Activated CD8-positive, alpha-beta memory T cell treated with anti-CD3 and anti-CD28 coated beads, Interleukin-2, amount 50 U/mL, for 24 hours (primary cell): ENCODE data around the gene HSP90AB1.

ENCODE experiments used
- DNase-seq: peaks from one replicate; pipeline ENCODE4 v3.0.0-alpha.2; 2020; ENCODE audit errors: extremely low read depth

Gene HSP90AB1

DNA sequence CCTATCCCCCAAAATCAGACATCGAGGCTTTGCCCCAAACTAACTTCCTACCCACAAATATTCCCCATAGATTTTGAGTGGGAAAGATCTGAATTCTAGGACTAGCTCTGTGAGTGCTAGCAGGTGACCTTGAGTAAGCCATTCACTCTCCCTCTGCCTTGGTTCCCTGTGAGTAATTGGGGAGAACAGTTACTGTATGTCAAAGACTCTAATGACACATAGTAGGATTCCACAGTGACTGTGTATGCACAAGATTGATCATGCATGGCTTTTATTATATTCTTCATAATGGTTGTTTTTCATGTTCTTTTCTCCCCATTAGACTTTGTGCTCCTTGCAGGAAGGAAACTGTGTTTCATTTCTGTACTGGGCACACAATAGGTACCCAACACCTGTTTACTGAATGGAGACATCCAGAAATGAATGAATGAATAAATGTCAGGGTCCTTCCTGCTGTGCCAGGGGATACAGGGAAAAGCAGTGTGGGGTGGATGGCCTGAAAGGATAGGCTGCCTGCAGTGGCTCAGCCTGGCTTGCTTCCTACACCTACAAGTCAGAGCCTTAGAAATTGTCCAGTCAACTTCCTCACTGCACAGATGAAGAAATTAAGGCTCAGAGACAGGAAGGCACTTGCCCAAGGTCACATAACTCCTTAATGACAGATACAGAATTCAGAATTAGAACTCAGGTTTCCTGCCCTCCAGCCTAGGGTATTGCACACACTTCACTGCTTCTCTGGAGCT is 22.4 kb downstream of the HSP90AB1 start:
- no peak for DNase-seq

- no peak for DNase-seq
Measured at GRCh38 chr6:44269921-44270525, 23.1 kb downstream of the HSP90AB1 start, which contains the start of gene TMEM151B. TMEM151B (plus strand) TSS chr6:44270450; CDS start chr6:44270743, 293 bp downstream.

DNA sequence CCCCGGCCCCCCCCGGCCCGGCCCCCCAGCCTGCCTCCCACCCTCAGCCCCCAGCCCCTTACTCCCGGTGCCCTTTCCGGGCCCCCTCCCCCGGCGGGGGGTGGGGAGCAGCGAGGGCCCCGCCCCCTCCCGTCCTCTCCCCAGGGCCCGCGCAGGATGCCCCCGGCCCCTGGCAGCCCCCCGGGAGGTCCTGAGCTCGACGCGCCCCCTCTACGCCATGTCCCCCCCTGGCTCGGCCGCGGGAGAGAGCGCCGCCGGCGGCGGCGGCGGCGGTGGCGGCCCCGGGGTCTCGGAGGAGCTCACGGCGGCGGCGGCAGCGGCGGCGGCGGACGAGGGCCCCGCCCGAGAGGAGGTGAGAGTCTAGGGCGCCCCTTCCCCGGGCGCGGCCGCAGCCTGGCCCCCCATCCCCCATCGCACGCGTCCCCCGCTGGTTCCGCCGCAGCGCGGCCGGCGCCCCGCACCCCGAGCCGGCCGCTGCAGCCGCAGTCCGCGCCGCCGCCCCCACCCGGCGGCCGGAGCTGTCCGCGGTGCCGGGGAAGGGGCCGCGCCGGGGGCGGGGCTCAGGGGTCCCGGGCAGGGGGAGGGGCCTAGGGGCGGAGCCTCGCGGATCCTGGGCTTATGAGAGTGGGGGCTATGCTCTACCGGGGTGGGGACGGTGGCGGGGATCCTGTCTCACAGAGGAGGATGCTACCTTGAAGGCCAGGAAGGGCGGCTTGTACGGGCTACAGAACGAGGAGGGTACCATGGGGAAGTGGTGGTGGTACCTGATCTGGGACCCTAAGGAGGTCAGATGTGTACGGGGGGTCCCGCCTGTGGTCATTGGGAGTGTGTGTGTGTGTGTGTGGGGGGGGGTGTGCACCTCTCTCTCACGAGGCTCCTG is 23.9 kb downstream of the HSP90AB1 start:
- no peak for DNase-seq

GRCh38 chr6:44271406-44271723 is 24.5 kb downstream of the HSP90AB1 start:
- no peak for DNase-seq

DNA sequence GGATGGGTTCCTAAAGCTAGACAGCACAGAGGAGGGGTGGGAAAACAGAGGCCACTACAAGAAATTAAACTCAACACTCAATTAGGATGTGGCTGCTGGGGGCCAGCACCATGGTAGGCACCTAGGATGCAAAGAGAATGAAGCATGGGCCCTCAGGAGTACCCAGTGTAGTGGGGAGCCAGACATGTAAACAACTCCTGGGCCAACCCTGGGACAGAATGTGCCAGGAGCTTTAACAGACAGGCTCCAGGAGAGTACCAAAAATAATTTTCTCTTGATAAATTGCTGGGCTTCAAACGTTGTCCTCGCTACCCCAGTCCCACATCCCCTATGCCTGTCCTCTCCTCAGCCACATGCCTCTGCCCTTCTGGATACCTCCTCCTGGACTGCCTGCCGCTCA is 25.0 kb downstream of the HSP90AB1 start:
- DNase-seq, result no peak

DNA sequence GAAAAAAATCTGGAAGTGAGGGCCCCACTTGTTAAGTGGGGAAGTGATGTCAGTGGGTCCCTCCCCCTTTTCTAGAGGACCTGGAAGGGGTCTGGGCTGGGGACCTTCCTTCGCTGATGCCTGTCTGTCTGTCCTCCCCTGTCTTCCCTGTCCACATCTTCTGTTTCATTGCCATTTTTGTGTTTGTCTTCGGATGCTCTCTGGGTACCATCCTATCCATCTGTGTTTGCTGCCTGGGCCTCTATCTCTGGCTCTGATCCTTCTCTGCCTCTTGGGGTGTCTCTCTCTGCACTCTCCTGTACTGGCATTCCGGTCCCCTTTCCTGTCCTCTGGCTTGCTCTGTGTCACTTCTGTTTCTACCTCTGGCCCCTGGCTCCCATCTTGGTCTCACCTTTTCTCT is 25.6 kb downstream of the HSP90AB1 start:
- no peak for DNase-seq

DNA sequence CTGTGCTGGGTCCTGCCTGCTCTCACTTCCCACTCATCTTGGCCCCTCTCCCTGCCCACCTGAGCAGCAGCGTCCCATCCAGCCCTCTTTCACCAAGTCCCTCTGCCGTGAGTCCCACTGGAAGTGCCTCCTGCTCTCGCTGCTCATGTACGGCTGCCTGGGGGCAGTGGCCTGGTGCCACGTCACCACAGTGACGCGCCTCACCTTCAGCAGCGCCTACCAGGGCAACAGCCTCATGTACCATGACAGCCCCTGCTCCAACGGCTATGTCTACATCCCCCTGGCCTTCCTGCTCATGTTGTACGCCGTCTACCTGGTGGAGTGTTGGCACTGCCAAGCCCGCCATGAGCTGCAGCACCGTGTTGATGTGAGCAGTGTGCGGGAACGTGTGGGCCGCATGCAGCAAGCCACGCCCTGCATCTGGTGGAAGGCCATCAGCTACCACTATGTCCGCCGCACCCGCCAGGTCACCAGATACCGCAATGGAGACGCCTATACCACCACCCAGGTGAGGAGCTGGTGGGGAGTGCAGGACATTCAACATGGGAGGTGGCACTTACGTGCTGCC is 26.2 kb downstream of the HSP90AB1 start:
- no peak for DNase-seq

- DNase-seq, result no peak
Measured at GRCh38 chr6:44273617-44274016, 26.7 kb downstream of the HSP90AB1 start.

DNA sequence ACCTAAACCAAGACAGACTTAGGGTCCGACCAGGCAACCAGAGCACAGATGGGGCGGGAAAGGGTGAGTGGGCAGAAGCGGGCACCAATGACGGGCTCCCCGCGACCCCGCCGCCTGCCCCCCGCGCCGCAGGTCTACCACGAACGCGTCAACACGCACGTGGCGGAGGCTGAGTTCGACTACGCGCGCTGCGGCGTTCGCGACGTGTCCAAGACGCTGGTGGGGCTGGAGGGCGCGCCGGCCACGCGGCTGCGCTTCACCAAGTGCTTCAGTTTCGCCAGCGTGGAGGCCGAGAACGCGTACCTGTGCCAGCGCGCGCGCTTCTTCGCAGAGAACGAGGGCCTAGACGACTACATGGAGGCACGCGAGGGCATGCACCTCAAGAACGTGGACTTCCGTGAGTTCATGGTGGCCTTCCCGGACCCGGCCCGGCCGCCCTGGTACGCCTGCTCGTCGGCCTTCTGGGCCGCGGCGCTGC is 28.4 kb downstream of the HSP90AB1 start:
- DNase-seq, result no peak

- DNase-seq, result no peak
Measured at GRCh38 chr6:44275749-44276648, 29.1 kb downstream of the HSP90AB1 start.

DNA sequence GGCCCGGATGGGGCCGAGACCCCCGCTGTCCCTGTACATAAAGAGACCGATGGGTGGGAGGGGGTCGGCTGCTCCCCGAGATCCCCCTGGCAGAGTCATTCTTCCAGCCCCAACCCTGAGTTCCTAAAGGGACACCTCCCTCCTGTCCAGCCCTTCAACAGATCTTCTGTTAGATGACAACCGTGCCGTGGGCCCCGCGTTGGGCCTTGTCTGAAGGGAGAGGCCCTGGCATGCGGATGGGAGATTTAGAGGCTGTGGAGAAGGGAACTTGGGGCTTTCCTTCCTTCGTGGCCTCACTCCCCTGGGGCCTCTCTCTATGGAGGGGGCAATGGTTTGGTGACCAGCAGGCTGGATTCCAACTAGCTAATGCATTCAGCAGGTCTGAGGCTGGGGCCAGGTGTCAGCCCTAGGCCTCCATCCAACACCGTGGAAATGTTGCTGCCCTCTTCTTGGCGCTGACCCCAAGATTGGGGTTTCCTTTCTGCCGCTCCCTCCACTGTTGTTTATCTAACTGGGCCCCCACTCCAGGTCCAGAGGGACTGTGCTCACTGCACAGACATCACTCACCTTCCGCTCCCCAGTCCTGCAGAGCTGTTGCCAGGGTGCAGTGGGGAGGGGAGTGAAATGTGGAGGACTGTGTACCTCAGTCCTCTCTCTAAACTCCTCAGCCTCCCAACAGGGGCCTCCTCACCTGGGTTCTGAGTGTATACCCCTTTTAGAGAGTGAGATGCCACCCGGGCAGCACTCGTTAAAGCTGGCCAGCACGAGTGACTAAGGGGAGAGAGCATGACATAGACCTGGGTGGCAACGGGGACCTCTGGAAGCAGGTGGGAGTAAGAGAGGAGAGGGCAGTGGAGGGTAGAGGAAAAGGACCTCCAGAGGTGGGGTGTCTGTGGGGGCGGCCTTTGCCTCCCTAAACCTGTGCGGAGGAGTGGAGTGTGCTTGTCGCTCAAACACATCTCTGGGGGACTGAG is 30.1 kb downstream of the HSP90AB1 start:
- no peak for DNase-seq

DNA sequence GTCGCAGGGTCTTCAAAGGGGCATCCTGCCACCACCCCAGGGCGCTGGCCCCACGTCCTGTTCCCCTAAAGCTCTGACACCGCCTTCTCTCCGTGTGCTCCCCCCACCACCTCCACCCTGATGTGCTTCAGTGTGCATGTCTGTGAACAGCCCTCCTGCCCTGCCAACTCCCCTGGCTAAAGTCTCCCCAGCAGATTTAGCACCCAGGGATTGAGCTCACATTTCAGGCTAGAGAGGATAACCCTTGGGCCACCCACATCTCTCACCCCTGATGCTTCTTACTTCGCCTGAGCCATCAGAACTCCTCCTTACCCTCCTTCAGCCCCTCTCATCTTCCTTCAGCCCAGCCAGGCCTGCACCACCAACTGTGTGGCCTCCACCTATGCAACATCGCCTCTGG is 30.9 kb downstream of the HSP90AB1 start:
- no peak for DNase-seq

- DNase-seq, result no peak
Measured at GRCh38 chr6:44278315-44278714, 31.4 kb downstream of the HSP90AB1 start.

GRCh38 chr6:44278774-44279697 is 32.1 kb downstream of the HSP90AB1 start:
- DNase-seq, result no peak

DNA sequence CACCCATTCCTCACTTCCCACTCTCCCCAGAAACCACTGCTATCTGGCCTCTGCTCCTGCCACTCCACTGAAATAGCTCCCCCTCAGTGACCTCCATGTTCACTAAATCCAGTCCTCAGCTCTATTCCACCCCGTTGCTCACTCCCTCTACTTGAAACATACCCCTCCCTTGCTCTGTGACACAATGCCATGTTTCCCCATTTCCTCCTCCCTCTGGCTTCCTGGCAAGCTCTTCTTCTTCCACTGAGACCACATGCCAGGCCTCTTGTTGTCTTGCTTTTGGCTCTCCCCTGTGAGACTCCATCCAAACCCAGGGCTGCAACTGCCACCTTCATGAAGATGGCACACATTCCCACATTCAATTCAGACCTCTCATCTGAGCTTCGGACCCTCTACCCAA is 37.2 kb downstream of the HSP90AB1 start:
- DNase-seq, result no peak

DNA sequence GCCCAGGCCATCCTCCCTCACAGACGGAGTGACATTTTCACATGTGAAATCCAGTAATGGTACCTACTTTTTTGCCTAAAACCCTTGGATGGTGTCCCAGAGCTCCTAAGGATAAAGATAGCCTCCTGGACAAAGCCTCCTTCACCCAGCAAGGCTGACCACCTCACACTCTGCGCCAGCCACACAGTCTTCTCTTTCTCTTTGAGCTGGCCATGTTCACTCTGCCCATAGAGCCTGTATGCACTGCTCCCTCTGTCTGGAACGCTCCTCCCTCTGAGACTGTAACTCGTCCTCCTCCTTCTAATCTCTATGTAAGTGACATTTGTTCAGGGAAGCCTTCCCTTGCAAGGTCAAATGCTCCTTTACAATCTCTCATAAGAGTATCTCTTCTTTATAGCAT is 38.0 kb downstream of the HSP90AB1 start:
- no peak for DNase-seq

DNA sequence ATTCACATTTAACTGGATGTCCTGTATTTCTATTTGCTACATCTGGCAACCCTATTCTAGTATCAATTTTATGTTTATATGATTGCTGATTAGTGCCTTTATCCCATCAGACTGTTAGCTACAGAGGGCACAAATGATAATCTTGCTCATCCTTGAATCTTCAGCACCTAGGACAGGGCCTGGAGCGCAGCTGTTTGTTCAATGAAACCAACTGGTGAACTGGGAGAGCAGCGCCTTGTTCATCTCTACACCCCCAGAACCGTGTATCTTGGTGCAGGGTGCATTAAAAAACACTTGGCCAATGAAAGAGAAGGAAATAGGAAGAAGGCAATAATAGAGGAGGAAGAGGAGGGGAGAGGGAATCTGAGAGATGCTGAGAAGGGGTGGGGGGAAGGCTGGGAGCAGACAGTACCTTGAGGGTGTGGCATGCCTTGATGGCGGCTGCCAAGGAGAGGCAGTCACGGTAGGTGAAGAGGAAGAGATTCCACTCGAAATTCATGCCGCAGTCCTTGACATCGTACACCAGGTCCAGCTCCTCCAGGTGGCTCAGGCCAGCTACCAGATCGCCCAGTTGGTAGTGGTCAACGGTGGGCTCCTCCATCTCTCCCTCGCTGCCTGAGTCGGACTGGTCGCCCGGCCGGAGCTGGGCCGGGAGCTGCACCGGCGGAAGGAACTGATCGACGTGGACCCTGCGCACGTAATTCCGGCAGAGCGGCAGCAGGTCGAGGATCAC is 38.8 kb downstream of the HSP90AB1 start:
- DNase-seq, result no peak

DNA sequence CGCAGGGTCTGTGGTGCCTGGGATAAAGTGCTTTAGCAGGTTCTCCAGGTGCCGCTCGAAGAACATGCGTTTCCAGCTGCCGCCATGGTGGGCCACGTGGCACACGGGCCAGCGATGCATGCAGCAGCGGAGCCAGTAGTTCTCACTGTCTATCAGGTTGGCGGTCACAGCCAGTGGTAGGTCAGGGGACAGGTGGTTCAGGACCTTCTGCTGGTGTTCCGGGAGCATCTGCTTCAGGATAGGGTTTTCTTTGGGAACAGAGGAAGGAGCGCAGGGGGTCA is 39.3 kb downstream of the HSP90AB1 start:
- no peak for DNase-seq
